HPDE6-E6E7 (cell line): Measurements from ENCODE around the gene CUEDC2.

Experiments
- DNase-seq: peaks from one replicate; pipeline ENCODE4 v3.0.0; 2011; ENCODE audit warnings: missing footprints; ENCODE audit errors: extremely low spot score

CUEDC2 gene

DNA sequence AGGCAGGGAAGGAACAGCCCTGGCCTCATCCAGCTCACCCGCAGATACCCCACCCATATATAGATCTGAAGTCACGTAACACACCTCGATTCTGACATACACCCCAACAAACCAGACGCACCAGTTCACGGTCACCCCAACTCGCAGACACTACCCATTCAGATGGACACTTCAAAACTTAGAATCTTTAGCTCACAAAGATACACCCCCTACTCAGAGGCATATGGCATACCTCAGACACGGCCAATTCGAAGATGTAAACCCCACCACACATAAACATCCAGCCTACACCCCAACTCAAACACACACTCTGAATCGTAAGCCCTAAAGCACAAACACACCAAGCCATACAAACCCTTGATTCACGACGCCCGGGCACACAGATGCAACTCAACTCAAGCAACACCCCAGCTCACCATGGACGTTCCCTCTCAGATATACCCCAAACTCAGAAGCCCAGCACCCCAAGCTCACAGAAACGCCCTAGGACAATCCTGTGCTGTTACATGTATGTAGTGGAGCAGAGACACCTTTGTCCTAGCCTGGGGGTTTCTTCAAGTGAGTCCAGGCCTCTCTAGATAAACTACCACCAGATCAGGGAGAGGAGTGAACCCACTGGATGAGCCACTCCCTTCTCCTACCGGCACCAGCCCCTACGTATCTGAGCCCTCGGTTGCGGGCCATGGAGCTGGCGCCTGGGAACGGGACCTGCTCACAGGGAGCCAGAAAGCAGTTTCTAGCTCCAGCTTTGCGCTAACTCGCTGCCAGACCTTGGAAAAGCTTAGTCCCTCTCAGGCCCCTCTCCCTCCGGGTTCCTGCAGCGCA lies 22.6 kb downstream of the CUEDC2 start:
- no peak for DNase-seq

DNA sequence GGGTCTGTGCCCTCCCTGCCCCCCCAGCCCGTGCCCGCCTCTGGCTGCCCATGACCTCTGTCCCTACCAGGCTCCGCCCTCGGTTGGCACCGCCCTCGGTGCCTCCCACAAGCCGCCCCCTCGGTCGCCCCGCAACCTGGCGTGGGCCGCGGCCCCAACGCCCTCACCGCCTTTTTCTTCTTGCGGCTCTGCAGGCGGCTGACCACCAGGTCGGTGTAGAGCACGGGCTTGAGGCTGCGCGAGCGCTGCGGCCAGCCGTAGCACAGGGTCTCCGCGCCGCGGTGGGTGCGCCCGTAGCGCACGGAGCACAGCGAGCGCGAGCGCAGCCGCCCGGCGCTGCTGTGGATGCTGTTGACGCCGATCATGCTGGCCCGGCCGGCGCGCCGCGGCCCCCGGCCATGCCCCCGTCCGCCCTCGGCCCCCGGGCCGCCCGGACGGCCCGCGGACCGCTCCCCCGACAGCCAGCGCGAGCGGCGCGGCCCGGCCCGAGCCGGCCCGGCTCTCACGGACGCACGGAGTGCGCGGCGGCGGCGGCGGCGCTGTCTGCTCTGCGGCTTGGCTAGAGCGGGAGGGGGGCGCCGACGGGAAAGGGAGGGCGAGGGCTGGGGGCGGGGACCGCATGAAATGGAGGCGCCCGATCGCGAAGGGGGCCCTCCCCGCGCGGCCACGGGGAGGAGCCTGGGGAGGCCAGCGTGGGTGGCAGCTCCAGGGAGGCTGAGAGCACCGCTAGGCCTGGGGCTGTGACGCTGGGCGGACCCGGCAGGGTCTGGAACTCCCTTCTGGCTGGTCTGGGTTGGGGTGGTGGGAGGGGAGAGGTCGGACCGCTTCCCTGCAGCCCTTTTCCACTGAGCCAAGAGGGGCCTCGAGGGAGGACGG lies 23.4 kb downstream of the CUEDC2 start:
- no peak for DNase-seq

DNA sequence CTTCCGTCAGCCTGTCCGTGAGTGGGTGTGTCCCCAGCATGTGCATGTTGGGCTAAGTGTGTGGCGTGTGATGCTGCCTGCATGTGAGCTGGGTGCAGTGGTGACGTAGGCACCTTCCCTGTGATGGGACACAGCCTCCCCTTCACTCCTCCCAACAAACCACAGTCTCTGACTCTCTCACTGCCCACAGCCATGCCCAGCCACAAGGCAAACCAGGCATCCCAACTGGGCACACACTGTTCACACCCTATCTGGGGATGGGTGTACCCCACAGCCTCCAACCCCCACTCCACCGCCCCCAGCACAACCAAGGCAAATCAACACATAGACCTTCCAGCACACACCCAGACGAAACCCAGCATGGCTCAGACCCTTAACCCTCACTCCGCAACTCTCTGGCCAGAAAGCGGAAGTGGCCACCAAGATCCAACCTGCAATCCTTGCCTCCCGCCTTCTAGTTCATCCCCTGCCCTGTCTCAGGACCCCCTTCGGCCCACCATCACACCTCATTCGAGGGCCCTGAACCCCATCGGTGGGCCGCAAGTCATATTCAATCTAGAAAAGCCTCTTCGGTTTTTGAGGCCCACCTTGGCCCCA lies 24.1 kb downstream of the CUEDC2 start:
- DNase-seq, result no peak

DNA sequence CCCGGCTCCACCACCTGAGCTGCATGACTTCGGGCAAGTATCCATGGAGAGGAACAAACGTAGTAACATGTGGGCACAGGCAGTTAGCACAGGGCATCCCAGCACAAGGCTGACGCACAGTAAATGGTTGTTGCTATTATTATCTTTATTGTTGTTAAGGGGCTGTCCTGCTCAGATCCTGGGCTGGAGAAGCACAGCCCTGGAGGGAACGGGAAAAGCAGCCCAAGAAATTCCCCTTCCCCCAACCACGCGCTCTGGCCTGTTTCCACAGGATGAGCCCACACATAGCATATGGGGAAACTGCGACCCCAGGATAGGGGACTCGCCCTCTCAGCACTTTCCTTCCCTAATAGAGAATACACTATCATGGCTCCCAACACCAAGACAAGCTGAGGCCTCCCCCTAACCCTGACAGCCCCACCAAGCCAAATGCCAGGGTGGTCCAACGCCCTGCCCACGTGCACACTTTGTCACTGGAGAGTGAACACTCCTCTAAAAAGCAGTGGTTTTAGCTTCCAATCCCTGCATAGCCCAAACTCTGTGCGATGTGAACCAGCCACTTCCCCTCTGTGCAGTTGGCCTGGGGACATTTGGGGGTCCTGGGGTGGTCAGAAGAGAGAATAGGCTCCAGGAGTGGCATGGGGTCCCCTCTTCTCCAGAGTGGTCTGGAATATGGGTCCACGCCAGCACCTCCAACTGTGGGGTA lies 24.8 kb downstream of the CUEDC2 start:
- DNase-seq, result no peak

DNA sequence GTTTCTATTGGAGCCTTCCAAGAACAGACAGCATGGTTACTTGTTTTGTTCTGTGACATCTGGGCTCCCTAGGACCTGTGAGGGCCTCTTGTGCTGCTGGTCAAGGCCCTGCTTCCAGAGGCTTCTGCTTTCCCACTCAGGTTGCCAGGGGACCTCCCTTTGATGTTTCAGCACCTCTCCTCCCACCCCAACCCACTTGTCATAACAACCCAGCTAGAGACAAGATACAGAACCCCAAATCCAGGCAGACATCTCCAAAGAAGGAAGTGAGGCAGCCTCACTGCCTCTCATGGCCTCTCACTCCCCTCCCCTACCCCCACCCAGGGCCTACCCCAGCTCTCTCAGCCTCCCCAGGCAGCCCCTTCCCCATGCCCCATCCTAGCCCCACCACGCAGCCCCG lies 25.6 kb downstream of the CUEDC2 start:
- no peak for DNase-seq

DNA sequence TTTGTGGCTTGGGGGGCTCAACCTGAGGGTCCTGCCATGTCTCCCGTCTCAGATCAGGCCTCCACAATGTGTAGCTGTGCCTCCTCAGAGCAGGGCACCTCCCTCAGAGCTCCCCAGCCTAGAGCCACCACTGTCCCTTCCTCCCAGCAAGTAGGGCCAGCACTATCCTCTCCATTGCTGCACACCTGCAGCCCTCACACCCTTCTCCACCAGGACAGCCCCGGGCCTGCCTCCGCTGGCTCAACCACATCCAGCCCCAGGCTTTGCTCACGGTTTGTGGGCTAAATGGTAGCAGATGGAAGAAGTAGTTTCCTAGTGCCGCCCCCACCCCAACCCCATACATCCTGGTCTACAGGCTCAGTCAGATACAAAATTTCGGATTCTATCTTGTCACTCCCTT lies 26.7 kb downstream of the CUEDC2 start:
- no peak for DNase-seq

DNA sequence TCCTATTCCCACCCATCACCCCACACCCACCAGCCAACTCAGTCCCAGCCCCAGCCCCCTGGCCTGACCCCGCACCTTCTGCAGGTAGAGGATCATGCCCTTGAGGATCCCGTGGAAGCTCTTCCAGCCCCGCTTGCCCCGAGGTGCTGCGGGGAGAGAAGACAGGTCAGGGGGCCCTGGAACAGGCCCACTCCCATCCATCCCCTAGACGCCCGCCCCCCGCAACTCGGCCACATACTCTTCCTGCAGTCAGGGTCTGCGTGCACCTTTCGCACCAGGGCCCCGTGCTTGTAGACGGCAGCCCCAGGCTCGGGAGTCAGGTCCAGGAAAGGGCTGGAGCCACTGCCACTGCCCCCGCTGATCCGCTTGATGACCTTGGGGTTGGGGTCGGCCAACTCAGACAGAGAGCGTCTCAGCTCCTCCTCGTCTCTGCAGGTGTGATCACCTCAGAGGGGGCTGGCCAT lies 27.2 kb downstream of the CUEDC2 start:
- DNase-seq, result no peak

DNA sequence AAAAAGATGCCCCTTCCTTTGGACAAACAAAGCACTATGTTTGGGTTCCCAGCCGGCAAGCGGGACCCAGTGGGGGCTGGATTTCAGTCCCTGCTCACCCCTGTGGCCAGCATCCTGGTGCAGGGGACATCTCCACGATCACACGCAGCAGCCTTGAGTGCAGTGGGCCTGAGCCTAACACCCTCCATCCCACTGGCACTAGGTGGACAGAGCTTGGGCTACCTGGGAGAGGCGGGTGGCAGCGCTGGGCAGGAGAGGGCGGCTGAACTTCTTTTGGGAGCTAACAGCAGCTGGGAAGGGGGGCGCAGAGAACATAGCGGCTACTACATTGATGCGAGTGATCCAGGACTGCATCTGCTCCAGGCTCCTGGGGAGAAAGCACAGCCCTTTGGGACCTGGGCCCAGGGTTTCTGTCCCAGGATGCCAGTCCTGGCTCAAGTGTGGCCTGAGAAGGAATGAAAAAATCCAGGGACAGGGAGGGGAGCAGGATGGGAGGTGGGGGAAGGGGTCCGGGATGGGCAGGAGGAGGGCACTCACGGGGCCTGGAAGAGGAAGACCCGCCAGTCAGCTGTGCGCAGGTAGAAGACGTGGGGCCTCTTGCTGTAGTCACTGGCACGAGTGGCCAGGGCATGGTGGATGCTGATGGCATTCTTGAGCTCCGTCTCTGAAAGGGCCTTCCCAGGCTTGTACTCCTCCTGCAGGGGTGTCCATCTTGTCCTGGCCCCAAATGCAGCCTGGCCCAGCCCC lies 27.8 kb downstream of the CUEDC2 start:
- DNase-seq, result no peak

DNA sequence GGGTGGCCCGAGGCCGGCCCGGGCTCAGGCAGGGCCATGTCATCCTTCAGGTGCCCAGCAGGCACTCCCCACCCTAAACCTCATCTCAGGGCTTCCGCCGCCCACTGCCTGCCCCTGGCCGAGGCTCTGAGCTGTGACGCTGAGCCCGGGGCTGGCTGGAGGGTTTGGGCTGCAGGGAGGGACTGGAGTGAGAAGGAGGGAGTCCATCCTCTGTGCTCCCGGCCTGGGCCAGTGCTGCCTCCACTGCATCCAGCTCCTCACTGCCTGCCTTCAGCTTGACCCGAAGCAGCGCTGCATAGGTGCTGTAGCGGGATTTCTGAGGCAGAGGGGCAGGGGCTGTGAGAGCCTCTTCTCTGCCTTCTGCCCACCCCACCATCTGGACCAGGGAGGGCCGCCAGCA lies 29.3 kb downstream of the CUEDC2 start:
- DNase-seq, result no peak

DNA sequence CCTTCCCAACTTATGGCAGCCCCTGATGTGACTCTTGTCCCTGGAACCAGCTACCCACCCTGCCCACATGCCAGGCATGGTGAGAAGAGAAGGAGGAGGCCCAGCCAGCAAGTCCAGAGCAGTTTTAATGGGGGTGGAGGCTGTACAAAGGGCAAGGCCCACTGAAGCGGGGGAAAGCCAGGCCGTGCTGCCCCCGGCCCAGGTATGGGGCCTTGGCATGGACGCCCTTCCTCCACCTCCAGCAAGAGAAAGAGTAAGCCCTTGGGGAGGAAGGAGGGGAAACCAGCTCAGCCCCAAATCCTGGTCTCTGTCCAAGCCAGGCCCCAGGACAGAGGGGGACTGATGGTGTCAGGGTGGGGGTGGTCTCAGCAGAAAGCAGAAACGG lies 29.9 kb downstream of the CUEDC2 start:
- DNase-seq, result no peak

DNA sequence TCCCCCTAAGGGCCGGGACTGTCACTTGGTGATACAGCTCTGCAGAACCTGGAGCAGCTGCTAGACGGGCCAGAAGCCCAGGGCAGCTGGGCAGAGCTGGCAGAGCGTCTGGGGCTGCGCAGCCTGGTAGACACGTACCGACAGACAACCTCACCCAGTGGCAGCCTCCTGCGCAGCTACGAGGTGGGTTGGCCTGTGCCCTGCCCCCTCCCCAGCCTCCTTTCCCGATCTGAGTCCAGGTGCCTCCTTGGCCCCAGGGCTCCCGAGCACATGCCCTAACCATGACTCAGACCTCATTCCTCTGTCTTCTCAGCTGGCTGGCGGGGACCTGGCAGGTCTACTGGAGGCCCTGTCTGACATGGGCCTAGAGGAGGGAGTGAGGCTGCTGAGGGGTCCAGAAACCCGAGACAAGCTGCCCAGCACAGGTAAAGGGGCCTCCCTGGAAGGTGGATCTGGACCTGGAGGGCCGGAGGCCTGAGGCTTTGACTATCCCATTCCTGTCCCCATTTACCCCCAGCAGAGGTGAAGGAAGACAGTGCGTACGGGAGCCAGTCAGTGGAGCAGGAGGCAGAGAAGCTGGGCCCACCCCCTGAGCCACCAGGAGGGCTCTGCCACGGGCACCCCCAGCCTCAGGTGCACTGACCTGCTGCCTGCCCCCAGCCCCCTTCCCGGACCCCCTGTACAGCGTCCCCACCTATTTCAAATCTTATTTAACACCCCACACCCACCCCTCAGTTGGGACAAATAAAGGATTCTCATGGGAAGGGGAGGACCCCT lies 30.5 kb downstream of the CUEDC2 start:
- DNase-seq, result peak; percentile 83

DNA sequence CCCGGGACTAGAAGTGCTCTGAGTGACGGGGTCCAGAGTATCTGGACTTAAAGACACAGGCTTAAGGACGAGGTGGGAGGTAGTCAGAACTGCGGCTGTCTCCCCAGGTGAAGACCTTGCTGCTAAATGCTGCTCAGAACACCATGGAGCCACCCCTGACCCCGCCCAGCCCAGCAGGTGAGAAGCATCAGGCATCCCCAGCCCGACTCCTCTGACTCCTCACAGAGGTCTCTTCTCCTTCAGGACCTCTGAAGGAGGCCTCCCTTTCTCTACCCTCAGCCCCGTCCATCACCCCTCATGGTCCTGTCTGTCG lies 31.1 kb downstream of the CUEDC2 start:
- no peak for DNase-seq

DNA sequence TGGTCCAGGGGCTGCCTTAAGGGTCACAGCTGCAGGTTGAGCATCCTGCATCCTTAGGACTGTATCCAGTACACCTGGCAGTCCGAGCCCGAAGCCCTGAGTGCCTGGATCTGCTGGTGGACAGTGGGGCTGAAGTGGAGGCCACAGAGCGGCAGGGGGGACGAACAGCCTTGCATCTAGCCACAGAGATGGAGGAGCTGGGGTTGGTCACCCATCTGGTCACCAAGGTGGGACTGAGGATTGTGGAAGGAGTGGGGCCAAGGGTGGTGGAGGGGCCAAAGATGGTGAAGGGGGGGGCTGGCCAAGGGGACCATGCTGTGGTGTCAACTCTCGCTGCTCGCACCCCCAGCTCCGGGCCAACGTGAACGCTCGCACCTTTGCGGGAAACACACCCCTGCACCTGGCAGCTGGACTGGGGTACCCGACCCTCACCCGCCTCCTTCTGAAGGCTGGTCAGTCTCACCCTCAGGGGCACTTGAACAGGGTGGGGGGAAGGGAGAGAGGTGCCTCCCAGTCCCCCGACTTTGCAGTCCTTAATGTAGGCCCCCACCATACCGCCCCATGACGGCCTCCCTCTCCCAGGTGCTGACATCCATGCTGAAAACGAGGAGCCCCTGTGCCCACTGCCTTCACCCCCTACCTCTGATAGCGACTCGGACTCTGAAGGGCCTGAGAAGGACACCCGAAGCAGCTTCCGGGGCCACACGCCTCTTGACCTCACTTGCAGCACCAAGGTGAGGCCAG lies 31.6 kb downstream of the CUEDC2 start:
- DNase-seq, result no peak

DNA sequence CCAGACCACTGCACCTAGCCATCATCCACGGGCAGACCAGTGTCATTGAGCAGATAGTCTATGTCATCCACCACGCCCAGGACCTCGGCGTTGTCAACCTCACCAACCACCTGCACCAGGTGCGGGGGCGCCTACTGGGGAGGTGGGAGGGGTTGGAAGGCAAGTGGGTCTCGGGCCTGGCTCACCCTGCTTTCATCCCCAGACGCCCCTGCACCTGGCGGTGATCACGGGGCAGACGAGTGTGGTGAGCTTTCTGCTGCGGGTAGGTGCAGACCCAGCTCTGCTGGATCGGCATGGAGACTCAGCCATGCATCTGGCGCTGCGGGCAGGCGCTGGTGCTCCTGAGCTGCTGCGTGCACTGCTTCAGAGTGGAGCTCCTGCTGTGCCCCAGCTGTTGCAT lies 32.3 kb downstream of the CUEDC2 start:
- no peak for DNase-seq

DNA sequence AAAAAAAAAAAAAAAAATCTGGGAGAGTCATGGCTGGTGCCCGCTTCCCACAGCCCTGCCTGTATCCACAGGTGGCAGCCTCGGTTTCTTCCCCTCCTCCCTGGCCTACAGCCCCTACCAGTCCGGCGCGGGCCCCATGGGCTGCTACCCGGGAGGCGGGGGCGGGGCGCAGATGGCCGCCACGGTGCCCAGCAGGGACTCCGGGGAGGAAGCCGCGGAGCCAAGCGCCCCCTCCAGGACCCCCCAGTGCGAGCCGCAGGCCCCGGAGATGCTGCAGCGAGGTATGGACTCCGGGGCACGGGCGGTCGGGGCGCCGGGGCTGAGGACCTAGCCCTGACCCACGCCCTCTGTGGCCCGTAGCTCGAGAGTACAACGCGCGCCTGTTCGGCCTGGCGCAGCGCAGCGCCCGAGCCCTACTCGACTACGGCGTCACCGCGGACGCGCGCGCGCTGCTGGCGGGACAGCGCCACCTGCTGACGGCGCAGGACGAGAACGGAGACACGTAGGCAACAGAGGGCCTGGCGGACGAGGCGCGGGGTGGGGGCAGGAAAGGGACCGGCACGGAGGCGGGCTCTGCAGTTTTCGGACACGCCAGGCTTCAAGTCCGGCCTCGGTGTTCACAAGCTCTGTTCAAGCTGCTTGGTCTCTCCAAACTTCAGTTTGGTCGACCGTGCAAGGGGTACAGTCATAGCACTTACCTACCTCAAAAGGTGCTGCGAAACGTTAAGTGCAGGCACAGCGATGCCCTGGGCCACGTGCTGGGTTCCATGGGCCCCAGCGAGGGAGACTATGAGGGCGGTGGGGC lies 33.0 kb downstream of the CUEDC2 start:
- DNase-seq, result peak; percentile 74

DNA sequence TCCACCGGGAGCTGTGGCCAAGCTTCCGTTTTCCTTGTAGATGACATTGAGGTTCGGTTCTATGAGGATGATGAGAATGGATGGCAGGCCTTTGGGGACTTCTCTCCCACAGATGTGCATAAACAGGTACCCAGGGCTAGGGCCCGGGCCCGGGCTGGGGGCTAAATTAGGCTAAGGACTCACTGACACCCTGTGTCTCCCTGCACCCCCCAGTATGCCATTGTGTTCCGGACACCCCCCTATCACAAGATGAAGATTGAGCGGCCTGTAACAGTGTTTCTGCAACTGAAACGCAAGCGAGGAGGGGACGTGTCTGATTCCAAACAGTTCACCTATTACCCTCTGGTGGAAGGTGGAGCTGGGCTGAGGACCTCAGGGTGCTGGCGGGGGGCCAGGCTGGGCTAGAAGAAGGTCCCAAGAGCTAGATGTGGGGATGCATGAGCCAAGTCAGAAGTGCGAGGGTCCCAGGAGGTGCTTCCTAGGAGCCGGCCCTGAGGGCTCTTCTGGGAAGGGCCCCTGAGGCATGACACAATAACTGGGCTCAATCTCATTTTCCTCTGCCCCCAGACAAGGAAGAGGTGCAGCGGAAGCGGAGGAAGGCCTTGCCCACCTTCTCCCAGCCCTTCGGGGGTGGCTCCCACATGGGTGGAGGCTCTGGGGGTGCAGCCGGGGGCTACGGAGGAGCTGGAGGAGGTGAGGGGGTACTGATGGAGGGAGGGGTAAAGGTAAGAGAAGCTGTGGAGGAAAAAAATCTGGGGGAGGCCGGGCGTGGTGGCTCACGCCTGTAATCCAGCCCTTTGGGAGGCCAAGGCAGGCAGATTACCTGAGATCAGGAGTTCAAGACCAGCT lies 34.0 kb downstream of the CUEDC2 start:
- DNase-seq, result no peak

DNA sequence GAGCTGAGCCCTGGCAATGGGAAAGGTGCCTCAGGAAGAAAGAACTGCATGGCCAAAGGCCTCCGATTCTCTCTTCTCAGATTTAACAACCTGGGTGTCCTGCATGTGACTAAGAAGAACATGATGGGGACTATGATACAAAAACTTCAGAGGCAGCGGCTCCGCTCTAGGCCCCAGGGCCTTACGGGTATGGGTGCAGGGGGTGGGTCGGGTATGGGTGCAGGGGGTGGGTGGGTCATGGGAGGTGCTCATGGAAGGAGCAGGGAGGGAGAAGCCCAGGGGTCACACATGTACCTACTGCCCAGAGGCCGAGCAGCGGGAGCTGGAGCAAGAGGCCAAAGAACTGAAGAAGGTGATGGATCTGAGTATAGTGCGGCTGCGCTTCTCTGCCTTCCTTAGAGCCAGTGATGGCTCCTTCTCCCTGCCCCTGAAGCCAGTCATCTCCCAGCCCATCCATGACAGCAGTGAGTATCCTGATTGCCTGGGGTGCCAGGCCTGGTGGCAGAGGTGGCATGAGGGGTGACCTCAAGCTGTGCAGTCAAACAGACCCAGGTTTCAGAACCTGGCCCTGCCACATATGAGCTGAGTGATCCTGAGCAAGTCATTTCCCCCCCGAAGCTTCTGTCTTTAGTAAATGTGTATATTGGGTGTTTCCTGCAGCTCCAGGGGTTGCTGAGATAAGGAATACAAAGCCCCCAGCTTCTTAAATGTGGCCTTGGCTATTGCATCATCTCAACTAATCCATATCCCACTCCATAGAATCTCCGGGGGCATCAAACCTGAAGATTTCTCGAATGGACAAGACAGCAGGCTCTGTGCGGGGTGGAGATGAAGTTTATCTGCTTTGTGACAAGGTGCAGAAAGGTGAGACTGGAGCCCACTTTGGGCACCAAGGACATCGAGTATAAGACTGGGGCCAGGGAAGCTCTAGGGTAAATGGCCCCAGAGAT lies 34.9 kb downstream of the CUEDC2 start:
- no peak for DNase-seq
